Measurements from ENCODE around the gene MRPL20. TPM values are rescaled to one million over a fixed set of nuclear protein-coding genes. Genes with fewer than 3 reads are reported as not detected.

MRPL20 gene
- total RNA-seq, 1 donor from 2014 or later: 98.6 TPM

- H3K27ac Mint-ChIP-seq (ENCODE audit: unreplicated experiment): no peak within 1 kb of the TSS
- H3K27me3 Mint-ChIP-seq (ENCODE audit: unreplicated experiment): peaks cover 8% of the 10 kb centered on the region
Measured at GRCh38 chr1:1358433-1359271, 48.4 kb downstream of the MRPL20 start, which contains the start of gene MXRA8. Gene MXRA8, minus strand, starts transcription at chr1:1358555. Its CDS starts 51 bp downstream, at chr1:1358504.

GRCh38 chr1:1357871-1358432, 49.1 kb downstream of the MRPL20 start:
- TF ChIP-seq CTCF (IDR thresholded peaks at IDR 0.05; ENCODE audit: partially characterized antibody, unreplicated experiment): no peak
- Mint-ChIP-seq H3K4me1 (ENCODE audit: low read depth, unreplicated experiment) (peaks cover 11% of the 10 kb centered on the region), H3K36me3 (ENCODE audit: unreplicated experiment) (no peaks in the 10 kb centered on the region), H3K4me3 (ENCODE audit: unreplicated experiment) (peak overlapping the region; percentile 11), H3K9me3 (ENCODE audit: unreplicated experiment) (peaks cover 2% of the 10 kb centered on the region), H3K27me3 (ENCODE audit: unreplicated experiment) (peaks cover 8% of the 10 kb centered on the region), H3K27ac (ENCODE audit: unreplicated experiment) (no peak overlapping the region)
- peak; percentile 21 for DNase-seq

More at GRCh38 chr1:1358433-1359271, 48.4 kb downstream of the MRPL20 start, which contains the start of gene MXRA8:
- Mint-ChIP-seq H3K36me3 (ENCODE audit: unreplicated experiment) (no peaks in the 10 kb centered on the region), H3K9me3 (ENCODE audit: unreplicated experiment) (peaks cover 2% of the 10 kb centered on the region), H3K4me1 (ENCODE audit: low read depth, unreplicated experiment) (peaks cover 11% of the 10 kb centered on the region), H3K4me3 (ENCODE audit: unreplicated experiment) (peak within 1 kb of the TSS; percentile 25)
- DNase-seq: peak; percentile 22
- TF ChIP-seq CTCF (IDR thresholded peaks at IDR 0.05; ENCODE audit: partially characterized antibody, unreplicated experiment): no peak

GRCh38 chr1:1356796-1357401, 50.2 kb downstream of the MRPL20 start:
- H3K4me1 Mint-ChIP-seq (ENCODE audit: low read depth, unreplicated experiment): peaks cover 16% of the 10 kb centered on the region
- peaks cover 5% of the 10 kb centered on the region for H3K9me3 Mint-ChIP-seq (ENCODE audit: unreplicated experiment)
- H3K4me3 Mint-ChIP-seq (ENCODE audit: unreplicated experiment): no peak overlapping the region
- peak; percentile 30 for DNase-seq
- H3K27ac Mint-ChIP-seq (ENCODE audit: unreplicated experiment): no peak overlapping the region
- H3K27me3 Mint-ChIP-seq (ENCODE audit: unreplicated experiment): peaks cover 16% of the 10 kb centered on the region
- H3K36me3 Mint-ChIP-seq (ENCODE audit: unreplicated experiment): no peaks in the 10 kb centered on the region
- TF ChIP-seq CTCF (IDR thresholded peaks at IDR 0.05; ENCODE audit: partially characterized antibody, unreplicated experiment): no peak

GRCh38 chr1:1356166-1356795, 50.8 kb downstream of the MRPL20 start:
- no peak overlapping the region for H3K27ac Mint-ChIP-seq (ENCODE audit: unreplicated experiment)
- no peak overlapping the region for H3K4me3 Mint-ChIP-seq (ENCODE audit: unreplicated experiment)
- peaks cover 16% of the 10 kb centered on the region for H3K4me1 Mint-ChIP-seq (ENCODE audit: low read depth, unreplicated experiment)
- H3K27me3 Mint-ChIP-seq (ENCODE audit: unreplicated experiment): peaks cover 16% of the 10 kb centered on the region
- no peak for TF ChIP-seq CTCF (IDR thresholded peaks at IDR 0.05; ENCODE audit: partially characterized antibody, unreplicated experiment)
- H3K36me3 Mint-ChIP-seq (ENCODE audit: unreplicated experiment): no peaks in the 10 kb centered on the region
- DNase-seq: peak; percentile 17
- H3K9me3 Mint-ChIP-seq (ENCODE audit: unreplicated experiment): peaks cover 5% of the 10 kb centered on the region
